ENCODE results near the gene GNG11. TPM values are rescaled to one million over a fixed set of nuclear protein-coding genes. Genes with fewer than 3 reads are reported as not detected.

GNG11 gene
- polyA plus RNA-seq, 1 donor (not counting 4 experiments of a cell fraction or from before 2014, with no cell fraction given) = 1.0 TPM

DNA sequence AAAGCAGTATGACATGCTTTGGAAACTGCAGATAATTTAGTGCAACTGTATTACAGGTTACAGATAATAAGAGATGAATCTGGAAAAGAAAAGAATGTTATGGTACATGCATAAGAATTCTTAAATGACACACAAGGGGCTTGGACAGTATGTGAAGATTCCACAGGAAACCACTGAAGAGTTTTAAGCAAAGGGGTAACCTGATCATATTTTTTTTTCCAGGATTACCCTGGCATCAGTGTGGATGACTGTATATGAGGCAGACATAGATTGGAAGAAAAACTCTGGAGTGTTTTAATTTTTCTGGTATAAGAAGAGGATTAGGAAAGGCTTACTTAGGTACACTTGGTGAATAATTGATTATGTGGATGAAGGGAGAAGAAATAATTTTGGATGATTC, 39.1 kb upstream of the GNG11 start:
- no peak for FAIRE-seq

DNA sequence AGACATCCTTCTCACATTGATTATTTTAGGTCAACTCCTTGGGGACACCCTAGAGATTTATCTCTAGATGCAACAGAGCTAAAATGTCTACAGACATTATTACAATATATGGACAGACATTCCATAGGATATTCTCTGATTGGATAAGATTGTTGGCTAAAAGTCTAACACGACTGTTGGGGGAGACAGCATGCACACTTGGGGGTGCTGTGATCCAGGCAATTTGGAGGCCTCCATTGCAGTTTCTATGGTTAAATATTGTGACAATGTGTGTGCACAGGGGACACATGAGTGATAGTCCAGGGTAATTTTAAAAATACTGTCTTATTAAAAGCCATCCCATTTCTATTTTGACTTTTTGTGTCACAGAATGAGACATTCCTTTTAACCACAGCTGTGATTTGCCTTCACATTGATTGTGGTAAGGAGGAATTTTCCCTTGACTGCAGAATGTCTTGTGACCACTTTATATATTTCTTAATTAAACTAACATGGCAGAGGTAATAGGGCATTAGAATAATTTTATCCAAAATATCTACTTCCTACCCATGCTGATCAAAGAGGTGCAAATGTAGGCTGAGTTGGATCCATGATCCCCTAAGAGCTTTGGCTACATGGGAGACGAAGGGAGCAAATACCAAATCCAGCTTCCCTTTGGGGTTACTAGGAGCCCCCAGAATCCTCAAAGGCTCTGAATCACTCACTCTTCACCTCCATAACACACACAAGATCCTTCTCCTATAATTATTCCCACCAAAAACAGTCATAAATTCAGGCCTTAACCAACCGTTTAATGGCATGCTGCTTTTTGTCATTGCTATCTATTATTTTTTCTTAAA, 38.2 kb upstream of the GNG11 start:
- no peak overlapping the region for H3K27ac ChIP-seq (ENCODE audit: control insufficient read depth, insufficient read depth, low read length)
- no peaks in the 10 kb centered on the region for H3K27me3 ChIP-seq (ENCODE audit: control insufficient read depth, extremely low read depth, insufficient read depth, low read length)
- no peak for DNase-seq (ENCODE audit: low read depth, low spot score)
- no peaks in the 10 kb centered on the region for H4K20me1 ChIP-seq (ENCODE audit: control insufficient read depth, extremely low read depth, insufficient read depth, low read length)
- no peak for FAIRE-seq
- no peak overlapping the region for H3K4me2 ChIP-seq (ENCODE audit: control insufficient read depth, extremely low read depth, insufficient read depth, low read depth, low read length)
- H2AFZ ChIP-seq (ENCODE audit: control insufficient read depth, low read length) = no peak overlapping the region
- H3K36me3 ChIP-seq (ENCODE audit: control insufficient read depth in 2 of 2, extremely low read depth in 1 of 2, insufficient read depth in 2 of 2, low read length in 2 of 2) = no peaks in the 10 kb centered on the region
- peaks cover 4% of the 10 kb centered on the region for H3K9me3 ChIP-seq (ENCODE audit: control insufficient read depth, low read depth, low read length)
- no peak overlapping the region for H3K4me3 ChIP-seq (ENCODE audit: control insufficient read depth in 2 of 3, extremely low read depth in 1 of 3, insufficient read depth in 2 of 3, low read depth in 1 of 3, low read length in 3 of 3)
- dilution Hi-C loops (cut with MboI; ENCODE audit: extremely low pct_ligation_motif_present, low sequenced_read_pairs) = no loop called here
- TF ChIP-seq EZH2 (IDR thresholded peaks at IDR 0.05; ENCODE audit: low read length) = no peak
- TF ChIP-seq, protein P1, sequence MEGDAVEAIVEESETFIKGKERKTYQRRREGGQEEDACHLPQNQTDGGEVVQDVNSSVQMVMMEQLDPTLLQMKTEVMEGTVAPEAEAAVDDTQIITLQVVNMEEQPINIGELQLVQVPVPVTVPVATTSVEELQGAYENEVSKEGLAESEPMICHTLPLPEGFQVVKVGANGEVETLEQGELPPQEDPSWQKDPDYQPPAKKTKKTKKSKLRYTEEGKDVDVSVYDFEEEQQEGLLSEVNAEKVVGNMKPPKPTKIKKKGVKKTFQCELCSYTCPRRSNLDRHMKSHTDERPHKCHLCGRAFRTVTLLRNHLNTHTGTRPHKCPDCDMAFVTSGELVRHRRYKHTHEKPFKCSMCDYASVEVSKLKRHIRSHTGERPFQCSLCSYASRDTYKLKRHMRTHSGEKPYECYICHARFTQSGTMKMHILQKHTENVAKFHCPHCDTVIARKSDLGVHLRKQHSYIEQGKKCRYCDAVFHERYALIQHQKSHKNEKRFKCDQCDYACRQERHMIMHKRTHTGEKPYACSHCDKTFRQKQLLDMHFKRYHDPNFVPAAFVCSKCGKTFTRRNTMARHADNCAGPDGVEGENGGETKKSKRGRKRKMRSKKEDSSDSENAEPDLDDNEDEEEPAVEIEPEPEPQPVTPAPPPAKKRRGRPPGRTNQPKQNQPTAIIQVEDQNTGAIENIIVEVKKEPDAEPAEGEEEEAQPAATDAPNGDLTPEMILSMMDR (optimal IDR thresholded peaks at IDR 0.05 in 1 of 3, IDR thresholded peaks at IDR 0.05 in 1 of 3, conservative IDR thresholded peaks at IDR 0.05 in 1 of 3; ENCODE audit: extremely low read depth in 1 of 3, insufficient read depth in 2 of 3, low read length in 3 of 3) = no peak
- no peak overlapping the region for H3K9ac ChIP-seq (ENCODE audit: control insufficient read depth, extremely low read depth, insufficient read depth, low read length)
- no peaks in the 10 kb centered on the region for H3K79me2 ChIP-seq (ENCODE audit: control insufficient read depth, insufficient read depth, low read length)
- no peaks in the 10 kb centered on the region for H3K9me1 ChIP-seq (ENCODE audit: control insufficient read depth, extremely low read depth, insufficient read depth, low read length)
- no peaks in the 10 kb centered on the region for H3K4me1 ChIP-seq (ENCODE audit: control insufficient read depth, extremely low read depth, insufficient read depth, low read length)

More for the DNA sequence above, 39.1 kb upstream of the GNG11 start:
- Histone ChIP-seq H3K27ac (ENCODE audit: control insufficient read depth, insufficient read depth, low read length) (no peak overlapping the region), H3K4me3 (ENCODE audit: control insufficient read depth in 2 of 3, extremely low read depth in 1 of 3, insufficient read depth in 2 of 3, low read depth in 1 of 3, low read length in 3 of 3) (no peak overlapping the region), H3K9ac (ENCODE audit: control insufficient read depth, extremely low read depth, insufficient read depth, low read length) (no peak overlapping the region), H3K9me1 (ENCODE audit: control insufficient read depth, extremely low read depth, insufficient read depth, low read length) (no peaks in the 10 kb centered on the region), H4K20me1 (ENCODE audit: control insufficient read depth, extremely low read depth, insufficient read depth, low read length) (no peaks in the 10 kb centered on the region), H2AFZ (ENCODE audit: control insufficient read depth, low read length) (no peak overlapping the region), H3K27me3 (ENCODE audit: control insufficient read depth, extremely low read depth, insufficient read depth, low read length) (no peaks in the 10 kb centered on the region), H3K79me2 (ENCODE audit: control insufficient read depth, insufficient read depth, low read length) (no peaks in the 10 kb centered on the region), H3K4me1 (ENCODE audit: control insufficient read depth, extremely low read depth, insufficient read depth, low read length) (no peaks in the 10 kb centered on the region), H3K9me3 (ENCODE audit: control insufficient read depth, low read depth, low read length) (peaks cover 4% of the 10 kb centered on the region), H3K36me3 (ENCODE audit: control insufficient read depth in 2 of 2, extremely low read depth in 1 of 2, insufficient read depth in 2 of 2, low read length in 2 of 2) (no peaks in the 10 kb centered on the region), H3K4me2 (ENCODE audit: control insufficient read depth, extremely low read depth, insufficient read depth, low read depth, low read length) (no peak overlapping the region)
- TF ChIP-seq, protein P1 (optimal IDR thresholded peaks at IDR 0.05 in 1 of 3, IDR thresholded peaks at IDR 0.05 in 1 of 3, conservative IDR thresholded peaks at IDR 0.05 in 1 of 3; ENCODE audit: extremely low read depth in 1 of 3, insufficient read depth in 2 of 3, low read length in 3 of 3) = no peak
- no peak for TF ChIP-seq EZH2 (IDR thresholded peaks at IDR 0.05; ENCODE audit: low read length)
- no peak for DNase-seq (ENCODE audit: low read depth, low spot score)
- dilution Hi-C loops (cut with MboI; ENCODE audit: extremely low pct_ligation_motif_present, low sequenced_read_pairs) = no loop called here

Data from keratinocyte (primary cell).